K562 (cell line): ENCODE measurements around the gene MEF2C. TPM values are rescaled to one million over a fixed set of nuclear protein-coding genes. Genes with fewer than 3 reads are reported as not detected.

Source experiments
- BCL6 ChIP-seq: fragments of 250-450 bp; sonication (Bioruptor Pico); IDR thresholded peaks from 2 replicates; pipeline ENCODE4 v1.4.0; 2020
- FOSL1 ChIP-seq: fragments of 200-800 bp; sonication (Bioruptor generic); conservative IDR thresholded peaks from 2 replicates; pipeline ENCODE4 v1.6.1; 2016; ENCODE audit warnings: missing genetic modification characterization, missing compliant biosample characterization
- FOXP1 ChIP-seq: sonication (generic); formaldehyde crosslinking; IDR thresholded peaks from 2 replicates; pipeline ENCODE4 v1.8.0; 2022; ENCODE audit warnings: mild to moderate bottlenecking, missing genetic modification reagents
- GABPA ChIP-seq: fragments of 200-800 bp; sonication (Bioruptor generic); conservative IDR thresholded peaks from 2 replicates; pipeline ENCODE4 v1.6.1; 2016; ENCODE audit warnings: low read depth, missing genetic modification characterization, missing compliant biosample characterization
- JUND ChIP-seq, 2 experiments: IDR thresholded peaks; 2 replicates in 1 of 2; 3 replicates in 1 of 2; pipeline ENCODE4 v1.6.1; 2011; ENCODE audit warnings: borderline replicate concordance in 2 of 2, low read depth in 2 of 2, low read length in 2 of 2, improper control_type of control experiment in 1 of 2, missing biosample characterization in 1 of 2, missing genetic modification characterization in 1 of 2, missing genetic modification reagents in 1 of 2
- KLF13 ChIP-seq: fragments of 450-650 bp; IDR thresholded peaks from 2 replicates; pipeline ENCODE4 v1.6.1; 2016; ENCODE audit warnings: missing genetic modification characterization, low read depth, mild to moderate bottlenecking, missing compliant biosample characterization, moderate library complexity, borderline replicate concordance
- MAX ChIP-seq: sonication (generic); formaldehyde crosslinking; IDR thresholded peaks from 2 replicates; pipeline ENCODE4 v1.9.0; 2022; ENCODE audit warnings: mild to moderate bottlenecking, missing genetic modification reagents
- MCM7 ChIP-seq, 2 experiments: fragments of 450-650 bp; IDR thresholded peaks; 2 replicates each; pipeline ENCODE4 v1.6.1; 2016 to 2018
- POLR2A ChIP-seq: fragments of 450-650 bp; conservative IDR thresholded peaks from 2 replicates; pipeline ENCODE4 v1.6.1; 2016
- RBM15 ChIP-seq: fragments of 200-400 bp; formaldehyde crosslinking; IDR thresholded peaks from 2 replicates; pipeline ENCODE4 v1.6.1; 2018; ENCODE audit warnings: mild to moderate bottlenecking, low read length, moderate library complexity; ENCODE audit not compliant: insufficient read depth
- SRF ChIP-seq, 2 experiments: fragments of 250-450, 450-650 bp in 1 of 2; sonication (Bioruptor Pico) in 1 of 2; sonication (generic) in 1 of 2; formaldehyde crosslinking; IDR thresholded peaks; 2 replicates each; pipeline versions ENCODE4 v1.5.0 to v1.5.1; 2020 to 2022; ENCODE audit warnings: mild to moderate bottlenecking in 1 of 2, missing genetic modification reagents in 1 of 2
- TFAP4 ChIP-seq: sonication (generic); formaldehyde crosslinking; IDR thresholded peaks from 2 replicates; pipeline ENCODE4 v1.8.0; 2022; ENCODE audit warnings: missing genetic modification reagents, mild to moderate bottlenecking, moderate library complexity, borderline replicate concordance
- ZBTB11 ChIP-seq, 3 experiments: fragments of 200-800 bp in 1 of 3; fragments of 250-450 bp in 1 of 3; fragments of 450-650 bp in 1 of 3; sonication (Bioruptor Pico) in 1 of 3; sonication (Bioruptor generic) in 1 of 3; formaldehyde crosslinking in 1 of 3; IDR thresholded peaks; 2 replicates each; pipeline versions ENCODE4 v1.6.1 to v1.8.0; 2016 to 2022; ENCODE audit warnings: mild to moderate bottlenecking in 2 of 3, missing genetic modification characterization in 2 of 3, missing compliant biosample characterization in 1 of 3, moderate library complexity in 1 of 3
- ZNF197 ChIP-seq: fragments of 200-800 bp; sonication (Bioruptor generic); IDR thresholded peaks from 2 replicates; pipeline ENCODE4 v1.6.1; 2016; ENCODE audit warnings: low read depth, missing genetic modification characterization, missing compliant biosample characterization
- polyA plus RNA-seq, 8 experiments: library from polyadenylated mRNA; depleted of rRNA in 4 of 8; stranded (reverse) in 5 of 8; unstranded in 3 of 8; fragments of >200 nt; fragmentation: Nextera tagmentation in 2 of 8; fragmentation: Illumina TruSeq in 1 of 8; extraction: Ambion mirVana in 2 of 8; extraction: Trizol in 1 of 8; gene quantifications; 2 replicates each; pipeline versions ENCODE4 v1.2.1 to v1.2.3, GENCODE V29; 2011 to 2014; ENCODE audit warnings: inconsistent platforms in 1 of 8, missing spikeins in 1 of 8
- total RNA-seq, 7 experiments: library from RNA; depleted of rRNA in 6 of 7; stranded (reverse); fragments of >200 nt in 6 of 7; fragmentation: Illumina TruSeq in 2 of 7; extraction: Trizol in 2 of 7; gene quantifications; 2 replicates each; pipeline versions ENCODE4 v1.2.1 to v1.2.3, GENCODE V29; 2011 to 2021; ENCODE audit warnings: low replicate concordance in 1 of 7
- TF ChIP-seq, protein P1 (sequence below): sonication (generic); formaldehyde crosslinking; IDR thresholded peaks from 2 replicates; pipeline ENCODE4 v1.8.0; 2022; ENCODE audit warnings: missing genetic modification reagents, mild to moderate bottlenecking, borderline replicate concordance
- TF ChIP-seq, protein P2 (sequence below): fragments of 450-650 bp; IDR thresholded peaks from 2 replicates; pipeline ENCODE4 v1.6.1; 2017; ENCODE audit warnings: antibody characterized with exemption

MEF2C gene
- total and polyA plus RNA-seq, 9 of the 15 experiments (the other 6 are each of a cell fraction or from before 2014, with no cell fraction given), result 25.1 to 67.8 (median 58.3) TPM

DNA sequence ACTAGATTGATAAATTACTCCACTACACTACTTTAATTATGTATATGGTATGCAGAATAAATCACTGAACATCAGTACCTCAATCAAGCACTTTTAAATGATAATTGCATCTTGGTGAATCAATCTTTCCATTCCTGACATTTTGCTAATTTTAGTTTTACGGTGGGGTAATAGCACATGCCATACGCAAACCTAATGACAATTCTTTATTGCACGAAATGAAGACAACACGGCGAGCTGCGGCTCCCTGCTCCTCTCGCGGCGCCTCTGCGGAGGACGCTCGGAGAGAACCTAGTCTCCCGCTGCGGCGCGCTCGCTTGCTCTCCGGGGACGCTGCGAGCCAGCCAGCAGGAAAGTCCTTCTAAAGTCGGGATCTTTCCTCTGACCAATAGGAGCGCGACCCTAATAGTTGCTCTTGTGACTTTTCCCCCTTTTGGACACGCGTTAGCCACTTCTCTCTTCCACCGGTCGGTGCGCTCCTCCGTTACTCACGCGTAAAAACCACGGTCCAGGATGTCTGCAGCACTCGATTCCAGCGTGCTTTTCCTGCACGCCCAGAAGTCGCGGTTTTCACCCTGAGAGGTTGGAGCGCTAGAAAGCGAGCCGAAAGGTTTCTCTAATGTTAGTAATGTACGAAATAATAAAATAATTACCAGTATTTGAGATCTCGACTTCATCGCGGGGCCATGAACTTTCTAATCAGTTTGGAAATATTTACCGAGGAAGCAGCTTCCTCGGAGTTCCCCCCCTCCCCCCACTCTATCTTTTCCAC is 1.0 kb upstream of the MEF2C start (continued):
- TF ChIP-seq RBM15, result no peak
- peak in 1 of 2 experiments; percentile 51; a peak in 1 of 4 replicates for TF ChIP-seq SRF (CRISPR knock-in tag; IDR thresholded peaks at IDR 0.05)
- peak; percentile 74 for TF ChIP-seq MAX
- TF ChIP-seq ZNF197 (CRISPR knock-in tag), result 0 out of 2 replicates have a peak, but pooled peaks have one; percentile 61
- no peak for TF ChIP-seq JUND (IDR thresholded peaks at IDR 0.05; ENCODE audit: borderline replicate concordance, low read depth, low read length)
- no peak; the same call in 2 of the 3 replicates for TF ChIP-seq JUND (tag; IDR thresholded peaks at IDR 0.05; ENCODE audit: borderline replicate concordance, low read depth, low read length)
- no peak for TF ChIP-seq BCL6
- TF ChIP-seq, protein P1, sequence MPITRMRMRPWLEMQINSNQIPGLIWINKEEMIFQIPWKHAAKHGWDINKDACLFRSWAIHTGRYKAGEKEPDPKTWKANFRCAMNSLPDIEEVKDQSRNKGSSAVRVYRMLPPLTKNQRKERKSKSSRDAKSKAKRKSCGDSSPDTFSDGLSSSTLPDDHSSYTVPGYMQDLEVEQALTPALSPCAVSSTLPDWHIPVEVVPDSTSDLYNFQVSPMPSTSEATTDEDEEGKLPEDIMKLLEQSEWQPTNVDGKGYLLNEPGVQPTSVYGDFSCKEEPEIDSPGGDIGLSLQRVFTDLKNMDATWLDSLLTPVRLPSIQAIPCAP (CRISPR knock-in tag), result peak; percentile 77; the same call in 1 of the 2 replicates
- TF ChIP-seq TFAP4 (CRISPR knock-in tag), result peak; percentile 58; the same call in 1 of the 2 replicates
- TF ChIP-seq POLR2A, result no peak
- no peak for TF ChIP-seq KLF13 (tag)
- no peak for TF ChIP-seq FOSL1 (tag)
- TF ChIP-seq, protein P2, sequence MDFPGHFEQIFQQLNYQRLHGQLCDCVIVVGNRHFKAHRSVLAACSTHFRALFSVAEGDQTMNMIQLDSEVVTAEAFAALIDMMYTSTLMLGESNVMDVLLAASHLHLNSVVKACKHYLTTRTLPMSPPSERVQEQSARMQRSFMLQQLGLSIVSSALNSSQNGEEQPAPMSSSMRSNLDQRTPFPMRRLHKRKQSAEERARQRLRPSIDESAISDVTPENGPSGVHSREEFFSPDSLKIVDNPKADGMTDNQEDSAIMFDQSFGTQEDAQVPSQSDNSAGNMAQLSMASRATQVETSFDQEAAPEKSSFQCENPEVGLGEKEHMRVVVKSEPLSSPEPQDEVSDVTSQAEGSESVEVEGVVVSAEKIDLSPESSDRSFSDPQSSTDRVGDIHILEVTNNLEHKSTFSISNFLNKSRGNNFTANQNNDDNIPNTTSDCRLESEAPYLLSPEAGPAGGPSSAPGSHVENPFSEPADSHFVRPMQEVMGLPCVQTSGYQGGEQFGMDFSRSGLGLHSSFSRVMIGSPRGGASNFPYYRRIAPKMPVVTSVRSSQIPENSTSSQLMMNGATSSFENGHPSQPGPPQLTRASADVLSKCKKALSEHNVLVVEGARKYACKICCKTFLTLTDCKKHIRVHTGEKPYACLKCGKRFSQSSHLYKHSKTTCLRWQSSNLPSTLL, result peak; percentile 42; the same call in 1 of the 2 replicates
- no peak for TF ChIP-seq GABPA (tag)
- TF ChIP-seq MCM7 (IDR thresholded peaks at IDR 0.05), result no peak
- peak in 1 of 3 experiments; percentile 49; a peak in 1 of 6 replicates for TF ChIP-seq ZBTB11 (CRISPR knock-in tag; IDR thresholded peaks at IDR 0.05)
- peak; percentile 72; the same call in 1 of the 2 replicates for TF ChIP-seq FOXP1
